ENCODE data around the gene CCER1.

Gene CCER1

GRCh38 chr12:90920222-90920621 lies 34.8 kb downstream of the CCER1 start:
- DNase-seq (ENCODE audit: low spot score), result no peak

GRCh38 chr12:90917431-90917830 lies 37.5 kb downstream of the CCER1 start:
- no peak for DNase-seq (ENCODE audit: low spot score)

DNA sequence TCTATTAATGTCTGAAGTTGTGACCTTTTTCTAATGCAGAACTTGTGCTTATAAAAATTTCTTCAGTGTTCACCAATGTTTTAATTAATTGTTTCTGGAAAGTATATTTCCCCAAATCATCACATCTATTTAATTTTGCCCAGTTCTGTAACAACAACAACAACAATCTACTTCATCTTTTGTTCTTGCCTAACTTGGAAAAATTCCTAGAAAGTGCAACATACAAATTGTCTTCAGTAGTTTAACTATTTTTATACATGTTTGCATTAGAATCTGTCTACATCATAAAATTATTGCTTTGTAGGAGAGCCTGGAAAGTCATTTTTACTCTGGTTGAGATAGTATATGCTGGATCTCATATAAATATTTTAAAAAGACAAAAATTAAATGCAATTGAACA lies 38.5 kb downstream of the CCER1 start:
- no peak for DNase-seq (ENCODE audit: low spot score)

DNA sequence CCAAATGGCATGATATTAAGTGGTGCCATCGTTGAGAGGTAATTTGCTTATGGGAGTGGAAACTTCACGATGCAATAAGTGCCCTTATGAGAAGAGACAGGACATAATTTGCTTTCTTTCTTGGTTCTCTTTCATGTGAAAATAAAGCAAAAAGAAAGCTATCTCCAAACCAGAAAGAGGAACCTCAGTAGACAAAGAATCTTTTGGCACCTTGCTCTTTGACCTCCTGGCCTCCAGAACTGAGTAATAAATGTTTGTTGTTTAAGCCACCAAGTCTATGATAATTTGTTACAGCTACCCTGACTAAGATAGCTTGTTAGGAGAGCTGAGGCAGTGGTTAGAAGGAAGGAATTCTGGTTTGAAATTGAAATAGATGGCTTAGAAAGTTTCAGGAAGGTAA lies 39.6 kb downstream of the CCER1 start:
- no peak for DNase-seq (ENCODE audit: low spot score)

DNA sequence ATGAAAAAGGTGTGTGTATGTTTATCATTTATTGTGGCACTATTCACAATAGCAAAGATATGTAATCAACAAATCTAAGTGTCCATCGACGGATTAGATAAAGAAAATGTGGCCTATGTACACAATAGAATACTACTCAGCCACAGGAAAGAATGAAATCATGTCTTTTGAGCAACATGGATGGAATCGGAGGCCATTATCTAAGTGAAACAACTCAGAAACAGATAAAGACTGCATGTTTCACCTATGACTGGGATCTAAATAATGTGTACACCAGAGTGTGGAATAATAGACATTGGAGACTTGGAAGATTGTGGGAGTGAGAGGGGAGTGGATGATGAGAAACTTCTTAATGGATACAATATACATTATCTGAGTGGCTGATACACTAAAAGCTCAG lies 44.0 kb downstream of the CCER1 start:
- DNase-seq (ENCODE audit: low spot score), result no peak

DNA sequence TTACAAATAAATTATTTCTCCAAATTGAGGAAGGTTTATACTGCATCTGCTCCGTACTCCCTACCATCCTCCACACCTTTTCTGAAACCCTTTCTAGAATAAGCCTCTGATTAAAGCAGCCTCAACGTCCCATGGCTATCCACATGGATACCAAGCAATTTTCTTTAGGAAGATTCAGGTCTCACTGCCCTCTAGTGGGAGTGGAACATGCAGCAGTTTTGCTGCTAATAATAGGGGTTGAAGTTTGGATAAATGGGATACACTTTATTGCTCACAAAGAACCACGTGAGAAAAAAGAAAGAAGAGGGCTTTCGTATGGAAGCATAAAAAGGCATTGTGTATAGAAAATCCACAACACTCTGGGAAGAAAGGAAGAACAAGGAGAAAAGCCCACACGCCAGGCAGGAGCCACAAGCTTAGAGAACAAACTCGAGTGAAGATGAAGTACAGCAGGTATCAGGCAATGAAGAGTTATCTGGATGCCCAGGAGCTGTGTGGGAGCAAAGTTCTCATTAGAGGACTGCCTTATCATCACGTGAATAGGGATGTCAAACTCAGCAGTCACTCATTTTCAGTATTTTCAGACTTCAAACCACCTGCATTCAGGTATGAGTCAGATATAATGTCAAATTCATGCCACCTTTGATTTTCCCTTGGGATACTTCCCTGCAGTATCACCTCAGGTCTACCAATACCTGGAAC lies 45.8 kb downstream of the CCER1 start:
- DNase-seq (ENCODE audit: low spot score), result peak; percentile 67

GRCh38 chr12:90908465-90908864 lies 46.5 kb downstream of the CCER1 start:
- peak; percentile 56 for DNase-seq (ENCODE audit: low spot score)

- DNase-seq (ENCODE audit: low spot score), result no peak
These were observed 49.1 kb downstream of the CCER1 start for GRCh38 chr12:90905691-90906370.

- no peak for DNase-seq (ENCODE audit: low spot score)
These were observed 52.4 kb downstream of the CCER1 start for GRCh38 chr12:90902596-90902995.

Measured in AG20443 (cell line).